GM23248 (cell line): Measurements from ENCODE around the gene RAB6B. TPM values are rescaled to one million over a fixed set of nuclear protein-coding genes. Genes with fewer than 3 reads are reported as not detected.

Source experiments
- DNase-seq: peaks from one replicate; pipeline ENCODE4 v3.0.0-alpha.2; 2015
- H2AFZ ChIP-seq: fragments of 200-600 bp; sonication (generic); 2 replicates; pipeline ENCODE4 v1.6.1; 2016; ENCODE audit warnings: antibody characterized with exemption
- H3F3A ChIP-seq: fragments of 200-600 bp; sonication (generic); 2 replicates; pipeline ENCODE4 v1.6.1; 2016; ENCODE audit warnings: mild to moderate bottlenecking, antibody characterized with exemption, mixed run types; ENCODE audit not compliant: insufficient read depth
- H3K27ac ChIP-seq: fragments of 200-600 bp; sonication (generic); 2 replicates; pipeline ENCODE4 v1.5.1; 2016; ENCODE audit warnings: mild to moderate bottlenecking
- H3K27me3 ChIP-seq: fragments of 200-600 bp; sonication (generic); replicated peaks from 2 replicates; pipeline ENCODE4 v1.6.1; 2016; ENCODE audit warnings: mild to moderate bottlenecking; ENCODE audit not compliant: insufficient read depth
- H3K36me3 ChIP-seq: fragments of 200-600 bp; sonication (generic); 2 replicates; pipeline ENCODE4 v1.6.1; 2016; ENCODE audit warnings: low read depth, mild to moderate bottlenecking
- H3K4me1 ChIP-seq: fragments of 200-600 bp; sonication (generic); 2 replicates; pipeline ENCODE4 v1.6.1; 2016; ENCODE audit warnings: mild to moderate bottlenecking; ENCODE audit not compliant: insufficient read depth
- H3K4me2 ChIP-seq: fragments of 200-600 bp; sonication (generic); one replicate; pipeline ENCODE4 v1.6.1; 2016; ENCODE audit warnings: mild to moderate bottlenecking; ENCODE audit not compliant: unreplicated experiment
- H3K4me3 ChIP-seq: fragments of 200-600 bp; sonication (generic); 2 replicates; pipeline ENCODE4 v1.5.1; 2016; ENCODE audit warnings: mild to moderate bottlenecking
- H3K79me2 ChIP-seq: fragments of 200-600 bp; sonication (generic); 2 replicates; pipeline ENCODE4 v1.6.1; 2016; ENCODE audit warnings: mild to moderate bottlenecking; ENCODE audit not compliant: insufficient read depth
- H3K9ac ChIP-seq: fragments of 200-600 bp; sonication (generic); 2 replicates; pipeline ENCODE4 v1.6.1; 2016; ENCODE audit warnings: mild to moderate bottlenecking
- H3K9me2 ChIP-seq: fragments of 200-600 bp; sonication (generic); 2 replicates; pipeline ENCODE4 v1.6.1; 2016; ENCODE audit warnings: mixed run types, mild to moderate bottlenecking, moderate library complexity; ENCODE audit not compliant: insufficient read depth
- H3K9me3 ChIP-seq: fragments of 200-600 bp; sonication (generic); one replicate; pipeline ENCODE4 v1.6.1; 2017; ENCODE audit warnings: low read depth
- H4K20me1 ChIP-seq: fragments of 200-600 bp; sonication (generic); 2 replicates; pipeline ENCODE4 v1.6.0; 2016; ENCODE audit not compliant: insufficient read depth
- EZH2 ChIP-seq: fragments of 200-600 bp; sonication (generic); IDR thresholded peaks from 2 replicates; pipeline ENCODE4 v1.6.1; 2018; ENCODE audit warnings: antibody characterized with exemption, mild to moderate bottlenecking; ENCODE audit not compliant: insufficient read depth, poor library complexity, severe bottlenecking
- EZH2phosphoT487 ChIP-seq: fragments of 200-600 bp; sonication (generic); IDR thresholded peaks from 2 replicates; pipeline ENCODE4 v1.6.1; 2018; ENCODE audit warnings: antibody characterized with exemption, moderate library complexity, mild to moderate bottlenecking, low read depth; ENCODE audit not compliant: insufficient read depth
- WGBS, 2 experiments: methylation state at CpG; one replicate each; pipeline ENCODE4 v1.1.6; 2015 to 2017; ENCODE audit warnings: low lambda C conversion rate in 2 of 2, low coverage in 1 of 2; ENCODE audit errors: missing lambda C conversion rate in 2 of 2; 5-methylcytosine and 5-hydroxymethylcytosine counted together
- in situ Hi-C: fragments of 300-500 bp; cut with MboI; formaldehyde crosslinking; loops from 2 replicates; pipeline ENCODE4 v1.15.0; 2020
- polyA plus RNA-seq: library from polyadenylated mRNA; unstranded; fragments of >200 nt; fragmentation: Nextera tagmentation; extraction: Ambion mirVana; gene quantifications from 2 replicates; pipeline ENCODE4 v1.2.1, GENCODE V29; 2016
- total RNA-seq: library from RNA; depleted of rRNA; stranded (reverse); fragments of >200 nt; shearing (Covaris generic); gene quantifications from 2 replicates; pipeline ENCODE4 v1.2.3, GENCODE V29; 2014

RAB6B gene
- total and polyA plus RNA-seq, 2 experiments from 2014 or later = 0.59 to 0.76 TPM

GRCh38 chr3:133884054-133884886 is 11.4 kb downstream of the RAB6B start:
- Histone ChIP-seq H3K36me3 (no peaks in the 10 kb centered on the region), H3K4me3 (no peak overlapping the region), H2AFZ (no peak overlapping the region), H4K20me1 (no peaks in the 10 kb centered on the region), H3K79me2 (no peaks in the 10 kb centered on the region), H3K27me3 (no peaks in the 10 kb centered on the region), H3K4me1 (no peaks in the 10 kb centered on the region), H3K27ac (no peak overlapping the region), H3K9me2 (no peaks in the 10 kb centered on the region), H3F3A (no peaks in the 10 kb centered on the region), H3K9ac (no peak overlapping the region), H3K4me2 (no peak overlapping the region), H3K9me3 (no peaks in the 10 kb centered on the region)
- in situ Hi-C loops = no loop called here
- no peak for DNase-seq
- 40 to 47% methylated on average over 6 of the region's 6 CpGs for WGBS, 2 experiments
- TF ChIP-seq EZH2phosphoT487 = no peak
- no peak for TF ChIP-seq EZH2

GRCh38 chr3:133883641-133884040 is 12.0 kb downstream of the RAB6B start:
- H3K4me3 ChIP-seq = no peak overlapping the region
- H2AFZ ChIP-seq = no peak overlapping the region
- H3K9me3 ChIP-seq = no peaks in the 10 kb centered on the region
- TF ChIP-seq EZH2phosphoT487 (no peak), EZH2 (no peak)
- H3K27me3 ChIP-seq = no peaks in the 10 kb centered on the region
- no peaks in the 10 kb centered on the region for H3K9me2 ChIP-seq
- H3K9ac ChIP-seq = no peak overlapping the region
- in situ Hi-C loops = no loop called here
- H3K4me1 ChIP-seq = no peaks in the 10 kb centered on the region
- DNase-seq = no peak
- H3F3A ChIP-seq = no peaks in the 10 kb centered on the region
- H3K4me2 ChIP-seq = no peak overlapping the region
- no peaks in the 10 kb centered on the region for H4K20me1 ChIP-seq
- H3K79me2 ChIP-seq = no peaks in the 10 kb centered on the region
- H3K36me3 ChIP-seq = no peaks in the 10 kb centered on the region
- no peak overlapping the region for H3K27ac ChIP-seq

- Histone ChIP-seq H3F3A (no peaks in the 10 kb centered on the region), H4K20me1 (no peaks in the 10 kb centered on the region), H3K79me2 (no peaks in the 10 kb centered on the region), H3K27me3 (no peaks in the 10 kb centered on the region), H3K9ac (no peak overlapping the region), H3K4me3 (no peak overlapping the region), H3K27ac (no peak overlapping the region), H3K4me2 (no peak overlapping the region), H2AFZ (no peak overlapping the region), H3K4me1 (no peaks in the 10 kb centered on the region), H3K9me3 (no peaks in the 10 kb centered on the region), H3K9me2 (no peaks in the 10 kb centered on the region), H3K36me3 (no peaks in the 10 kb centered on the region)
- no peak for DNase-seq
- no peak for TF ChIP-seq EZH2
- no peak for TF ChIP-seq EZH2phosphoT487
- in situ Hi-C loops = no loop called here
- WGBS, 2 experiments = 42 to 44% methylated on average over 3 of the region's 3 CpGs
Observed at GRCh38 chr3:133882986-133883586, 12.6 kb downstream of the RAB6B start.

GRCh38 chr3:133881939-133882825 is 13.5 kb downstream of the RAB6B start:
- no peak overlapping the region for H3K4me3 ChIP-seq
- H3F3A ChIP-seq = no peaks in the 10 kb centered on the region
- no peaks in the 10 kb centered on the region for H3K4me1 ChIP-seq
- no peak overlapping the region for H3K9ac ChIP-seq
- TF ChIP-seq EZH2phosphoT487 = no peak
- no peak for TF ChIP-seq EZH2
- H3K9me3 ChIP-seq = no peaks in the 10 kb centered on the region
- WGBS, 2 experiments = 49 to 52% methylated on average over 5 of the region's 5 CpGs
- H3K4me2 ChIP-seq = no peak overlapping the region
- DNase-seq = peak; percentile 10
- no peaks in the 10 kb centered on the region for H3K9me2 ChIP-seq
- H4K20me1 ChIP-seq = no peaks in the 10 kb centered on the region
- H3K36me3 ChIP-seq = no peaks in the 10 kb centered on the region
- no peaks in the 10 kb centered on the region for H3K79me2 ChIP-seq
- H3K27ac ChIP-seq = no peak overlapping the region
- H3K27me3 ChIP-seq = no peaks in the 10 kb centered on the region
- H2AFZ ChIP-seq = no peak overlapping the region
- in situ Hi-C loops = no loop called here
